CD4-positive, alpha-beta T cell treated with Interleukin-15 for 4 hours (primary cell): Measurements from ENCODE around the gene DDAH1.
"Not testable (repeated sequence)": the region's sequence is repeated elsewhere in the genome, so short reads cannot be mapped to it uniquely, and the experiment has no call there.

Experiments used
- DNase-seq: peaks from one replicate; pipeline ENCODE4 v3.0.0-alpha.2; 2020; ENCODE audit warnings: low spot score

Gene DDAH1

DNA sequence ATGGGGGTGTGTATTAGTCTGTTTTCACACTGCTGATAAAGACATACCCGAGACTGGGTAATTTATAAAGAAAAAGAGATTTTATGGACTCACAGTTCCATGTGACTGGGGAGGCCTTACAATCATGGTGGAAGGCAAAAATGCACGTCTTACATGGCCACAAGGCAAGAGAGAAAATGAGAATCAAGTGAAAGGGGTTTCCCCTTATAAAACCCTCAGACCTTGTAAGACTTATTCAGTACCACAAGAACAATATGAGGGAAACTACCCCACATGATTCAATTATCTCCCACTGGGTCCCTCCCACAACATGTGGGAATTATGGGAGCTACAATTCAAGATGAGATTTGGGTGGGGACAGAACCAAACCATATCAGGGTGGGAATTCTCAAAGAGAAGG is 5.2 kb upstream of the DDAH1 start:
- DNase-seq, result not testable (repeated sequence)

DNA sequence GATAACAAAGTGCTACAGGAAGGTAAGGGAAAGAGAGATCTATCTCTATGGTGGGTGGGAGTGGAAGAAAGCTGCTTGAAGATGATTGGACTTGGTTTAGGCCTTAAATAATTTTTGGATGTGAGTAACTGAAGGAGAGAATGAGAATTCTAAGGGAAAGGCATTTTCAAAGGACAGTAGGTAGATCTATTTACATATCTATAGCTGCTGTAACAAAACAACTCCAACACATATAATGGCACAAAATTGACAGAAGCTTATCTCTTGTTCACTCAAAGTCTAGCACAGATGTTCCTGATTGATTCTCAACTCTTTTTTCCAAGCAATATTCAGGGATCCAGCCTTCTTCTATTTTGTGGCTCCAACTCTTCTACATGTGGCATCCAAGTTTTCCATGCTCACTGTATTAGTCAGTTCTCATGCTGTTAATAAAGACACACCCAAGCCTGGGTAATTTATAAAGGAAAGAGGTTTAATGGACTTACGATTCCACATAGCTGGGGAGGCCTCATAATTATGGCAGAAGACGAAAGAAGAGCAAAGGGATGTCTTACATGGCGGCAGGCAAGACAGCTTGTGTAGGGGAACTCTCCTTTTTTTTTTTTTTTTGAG is 3.1 kb upstream of the DDAH1 start:
- DNase-seq, result no peak

GRCh38 chr1:85467036-85467435 is 2.1 kb upstream of the DDAH1 start:
- DNase-seq, result no peak

DNA sequence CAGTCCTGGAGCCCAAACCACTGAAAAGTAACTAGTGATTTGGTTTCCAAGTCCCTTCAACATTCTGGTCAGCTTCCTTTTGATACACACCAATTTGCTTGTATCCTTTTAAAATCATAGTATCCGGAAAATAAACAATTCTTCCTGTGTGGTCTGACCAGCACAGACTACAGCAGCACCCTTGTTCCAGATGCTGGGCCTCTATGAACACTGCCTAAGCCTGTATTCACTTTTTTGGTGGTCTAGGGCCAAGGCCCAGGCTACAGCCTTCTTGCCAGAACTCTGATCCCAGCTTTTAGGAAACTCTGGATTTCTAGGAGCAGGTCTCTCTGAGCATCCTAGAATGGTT is 801 bp upstream of the DDAH1 start:
- DNase-seq, result no peak

GRCh38 chr1:85464497-85465098 is 361 bp downstream of the DDAH1 start:
- DNase-seq, result no peak

DNA sequence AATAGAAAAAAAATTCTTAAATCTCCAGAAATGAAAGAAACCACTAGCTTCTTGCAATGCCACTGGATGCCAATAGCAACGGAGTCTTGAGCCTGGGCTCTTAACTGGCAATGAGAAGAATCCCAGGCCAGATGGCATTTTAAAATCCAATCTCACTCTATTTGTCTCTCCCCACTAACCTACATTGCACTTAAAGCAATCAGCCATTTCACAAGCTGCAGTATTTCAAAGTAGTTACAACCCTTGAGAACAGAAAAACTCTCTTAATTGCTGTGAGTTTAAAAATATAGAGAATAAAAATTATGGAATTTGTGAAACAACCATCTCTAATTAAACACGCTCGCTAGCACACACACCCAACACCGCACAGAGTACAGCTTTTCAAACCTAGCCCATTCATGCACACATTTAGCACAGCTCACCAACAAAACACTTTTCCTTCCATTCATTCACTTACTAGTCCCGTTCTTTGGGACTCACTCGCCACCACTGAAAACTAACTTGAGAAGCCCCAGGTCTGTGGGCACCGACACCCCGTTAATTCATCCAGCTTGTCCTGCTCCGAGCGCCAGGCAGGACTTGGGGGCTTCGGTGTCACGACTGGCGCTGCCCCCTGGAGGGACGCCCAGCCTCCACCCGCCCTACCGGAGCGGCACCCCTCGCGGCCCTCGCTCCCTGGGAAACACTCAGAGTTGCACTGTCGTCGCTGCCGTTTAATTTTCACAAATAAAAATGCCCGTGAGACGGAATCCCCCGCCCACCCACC is 1.0 kb downstream of the DDAH1 start:
- no peak for DNase-seq

- DNase-seq, result no peak
Measured at GRCh38 chr1:85462931-85463649, 1.9 kb downstream of the DDAH1 start.

DNA sequence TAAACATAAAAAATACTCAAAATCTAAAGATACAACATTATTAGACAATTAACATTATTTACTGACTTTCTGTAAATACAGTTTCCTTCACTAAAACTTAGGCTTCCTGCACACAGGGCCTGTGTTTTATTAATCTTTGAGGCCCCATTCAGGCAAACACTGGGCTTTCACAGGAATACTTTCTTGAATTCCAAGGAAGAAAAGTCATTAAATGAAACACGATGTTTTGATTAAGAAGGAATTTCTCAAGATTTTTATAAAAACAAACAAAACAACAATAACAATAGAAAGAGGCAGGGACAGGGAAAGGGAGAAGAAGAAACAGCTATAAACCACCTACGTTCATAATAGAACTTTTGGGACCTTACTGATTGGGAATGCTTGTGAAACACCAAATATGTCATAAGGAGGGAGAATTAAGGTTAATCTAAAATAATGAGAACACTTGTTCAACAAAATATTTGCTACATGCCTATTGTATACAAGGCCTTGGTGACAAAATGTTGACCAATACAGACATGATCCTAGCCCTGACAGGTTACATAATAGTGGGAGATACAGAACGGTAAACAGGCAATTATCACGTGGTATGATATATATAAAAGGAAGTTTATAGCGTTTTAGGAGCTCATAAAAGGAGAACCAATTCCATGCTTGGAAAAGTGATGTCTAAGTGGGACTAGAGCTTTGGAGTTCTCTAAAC is 3.6 kb downstream of the DDAH1 start:
- no peak for DNase-seq

GRCh38 chr1:85460555-85461088 is 4.3 kb downstream of the DDAH1 start:
- no peak for DNase-seq

- no peak for DNase-seq
Measured at GRCh38 chr1:85459290-85459689, 5.7 kb downstream of the DDAH1 start.

DNA sequence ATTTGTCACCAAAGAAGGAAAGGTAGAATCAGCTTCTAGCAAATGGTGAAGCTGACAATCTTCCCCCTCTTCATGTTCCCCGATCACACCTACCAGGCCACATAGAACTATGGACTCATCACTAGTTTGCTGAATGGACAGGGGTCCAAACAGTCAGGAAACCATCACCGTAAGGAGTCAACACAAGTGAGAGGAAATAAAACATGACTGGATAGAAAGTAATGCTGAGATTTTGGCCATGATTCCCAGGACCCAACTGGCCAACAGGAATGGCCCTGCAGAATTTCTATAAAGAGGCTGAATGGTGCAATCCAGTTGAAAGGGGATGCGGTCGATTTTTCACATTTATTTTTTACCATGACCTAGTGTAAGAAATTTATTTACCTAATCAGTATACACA is 10.7 kb downstream of the DDAH1 start:
- DNase-seq, result no peak

GRCh38 chr1:85453640-85454194 is 11.2 kb downstream of the DDAH1 start:
- no peak for DNase-seq

GRCh38 chr1:85452948-85453347 is 12.0 kb downstream of the DDAH1 start:
- no peak for DNase-seq

DNA sequence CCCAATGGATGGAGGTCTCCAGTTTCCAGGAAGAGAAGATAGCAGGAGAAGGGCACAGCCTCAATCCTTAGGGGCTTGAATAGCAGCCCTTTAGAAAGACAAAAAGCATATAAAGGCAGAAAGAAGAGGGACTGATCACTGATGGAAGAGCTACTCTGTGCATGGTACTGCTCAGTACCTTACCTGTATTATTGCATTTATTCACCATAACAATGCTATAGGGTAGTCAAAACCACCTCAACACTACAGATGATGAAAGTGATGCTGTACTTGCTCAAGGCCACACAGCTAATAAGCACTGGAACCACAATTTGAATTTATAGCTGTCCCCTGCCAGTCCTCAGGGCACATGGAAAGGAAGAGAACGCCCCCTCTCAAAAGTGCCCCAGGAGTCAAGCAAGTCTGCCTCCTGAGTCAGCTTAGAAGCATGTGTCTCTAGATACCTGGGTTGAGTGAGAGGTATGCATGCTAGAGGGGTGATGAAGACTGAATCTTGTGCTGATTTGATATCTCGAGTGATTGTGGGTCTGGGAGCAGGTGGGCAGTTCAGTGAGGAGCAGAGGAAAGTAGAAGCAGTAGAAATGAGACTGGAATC is 13.6 kb downstream of the DDAH1 start:
- no peak for DNase-seq

DNA sequence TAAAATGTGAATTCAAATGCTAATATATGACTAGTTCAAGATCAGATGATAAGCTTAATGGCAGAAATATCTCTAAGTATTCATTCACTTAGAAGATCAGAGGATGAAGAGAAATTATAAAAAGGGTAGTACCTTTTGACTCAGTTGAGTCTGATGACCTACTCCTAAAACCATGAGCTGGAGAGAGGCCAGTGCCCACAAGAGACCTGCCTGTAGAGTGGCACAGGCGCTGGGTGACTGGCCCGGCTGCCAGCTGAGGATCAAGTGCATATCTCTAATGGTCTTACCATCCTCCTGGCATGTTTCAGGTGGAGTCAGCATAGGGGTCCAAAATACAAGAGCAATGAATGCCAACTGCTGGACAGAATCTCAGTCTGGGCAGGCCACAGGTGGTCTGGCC is 14.1 kb downstream of the DDAH1 start:
- DNase-seq, result no peak

DNA sequence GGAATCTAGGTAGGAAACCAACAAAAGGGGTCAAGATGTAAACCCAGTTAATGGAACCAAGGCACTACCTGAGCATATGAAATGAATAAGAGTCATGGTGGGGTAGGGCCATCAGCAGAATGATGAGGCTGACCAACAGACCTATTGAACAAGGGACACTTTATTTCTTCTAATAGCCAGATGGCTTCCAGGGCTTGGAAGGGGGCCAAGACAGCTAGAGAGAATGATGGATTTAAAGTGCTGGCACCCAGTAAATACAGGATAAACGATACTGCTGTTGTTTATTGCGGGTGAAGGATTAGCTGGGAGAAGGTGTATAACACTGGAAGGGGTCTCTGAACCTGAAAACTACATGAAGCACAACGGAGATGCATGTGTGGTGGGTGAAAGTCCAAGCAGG is 15.6 kb downstream of the DDAH1 start:
- DNase-seq, result no peak

- no peak for DNase-seq
Measured at GRCh38 chr1:85448358-85448757, 16.6 kb downstream of the DDAH1 start.

DNA sequence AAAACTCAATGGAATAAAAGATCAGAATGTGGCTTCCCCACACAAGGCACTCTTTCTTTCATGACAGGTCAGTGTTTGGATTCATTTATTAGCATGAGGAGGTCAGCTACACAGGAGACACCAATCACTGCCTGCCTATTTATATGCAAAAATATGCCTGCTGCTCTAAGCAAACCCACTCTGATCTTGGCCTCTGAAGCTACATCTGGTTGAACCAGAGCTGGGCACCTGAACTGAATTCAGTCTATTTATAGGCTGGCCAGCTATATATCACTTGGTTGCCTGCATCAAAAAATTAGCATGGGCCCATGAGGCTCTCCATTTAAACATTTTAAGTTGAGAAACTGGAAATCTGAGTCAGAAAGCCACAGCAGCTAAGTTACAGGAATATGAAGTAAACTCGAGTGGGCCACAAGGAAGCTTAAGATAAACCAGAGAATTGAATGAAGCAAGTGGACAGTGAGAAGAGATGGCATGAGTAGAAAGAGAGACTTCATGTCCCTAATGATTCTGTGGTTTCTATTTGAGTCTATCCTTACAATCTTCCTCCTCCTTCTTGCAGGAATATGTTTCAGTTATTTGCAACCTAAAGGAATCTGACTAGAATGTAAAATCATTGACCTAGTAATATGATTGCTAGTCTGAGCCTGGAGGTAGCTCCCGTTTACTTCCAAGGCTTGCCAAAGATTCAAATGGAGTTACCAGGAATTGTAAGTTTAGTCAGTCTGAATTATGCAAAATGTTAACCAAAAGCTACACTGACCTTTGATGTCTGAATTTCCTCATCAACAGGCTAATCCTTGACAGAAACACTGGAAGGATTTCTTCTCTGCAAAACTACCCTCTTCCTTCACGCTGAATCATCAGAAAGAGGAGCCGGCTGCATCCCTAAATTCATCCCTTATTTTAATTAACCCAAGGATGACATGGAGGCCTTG is 17.7 kb downstream of the DDAH1 start:
- DNase-seq, result no peak

DNA sequence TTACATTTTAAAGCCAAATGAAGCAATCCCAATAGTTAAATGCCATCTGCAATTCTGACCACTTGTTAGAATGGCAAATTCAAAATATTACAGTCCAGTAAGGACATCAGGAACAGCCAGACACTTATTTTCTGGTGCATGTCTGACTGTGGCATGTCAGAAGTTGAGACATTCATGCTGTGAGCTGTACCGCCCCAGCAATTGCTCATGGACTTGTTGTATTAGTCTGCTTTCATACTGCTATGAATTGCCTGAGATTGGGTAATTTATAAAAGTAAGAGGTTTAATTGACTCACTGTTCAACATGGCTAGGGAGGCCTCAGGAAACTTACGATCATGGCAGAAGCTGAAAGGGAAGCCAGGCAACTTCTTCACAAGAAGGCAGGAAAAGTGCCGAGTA is 19.1 kb downstream of the DDAH1 start:
- DNase-seq, result no peak

- DNase-seq, result no peak
Measured at GRCh38 chr1:85444381-85444780, 20.6 kb downstream of the DDAH1 start.
